ENCODE results near the gene LGR6. TPM values are rescaled to one million over a fixed set of nuclear protein-coding genes. Genes with fewer than 3 reads are reported as not detected.

Gene LGR6
- total and polyA plus RNA-seq, 10 of the 15 experiments (the other 5 are each of a cell fraction or from before 2014, with no cell fraction given), result not detected

- Histone ChIP-seq H4K20me1 (ENCODE audit: control insufficient read depth, insufficient read depth) (no peaks in the 10 kb centered on the region), H3K9ac (ENCODE audit: control insufficient read depth, insufficient read depth, low read length) (no peak overlapping the region), H2AFZ (ENCODE audit: control insufficient read depth, low read depth, low read length) (no peak overlapping the region), H3K4me2 (ENCODE audit: control insufficient read depth, insufficient read depth) (no peak overlapping the region), H3K79me2 (ENCODE audit: control insufficient read depth, insufficient read depth, low read length) (no peaks in the 10 kb centered on the region), H3K27ac (ENCODE audit: control insufficient read depth, insufficient read depth) (no peak overlapping the region), H3K36me3 (ENCODE audit: control insufficient read depth in 2 of 2, insufficient read depth in 2 of 2, low read length in 1 of 2) (no peaks in the 10 kb centered on the region), H3K27me3 (replicated peaks in 1 of 2; ENCODE audit: control insufficient read depth in 2 of 2, insufficient read depth in 2 of 2, low read length in 1 of 2) (peaks cover 0 to 3% of the 10 kb centered on the region in 2 experiments; a peak in 2 of 4 replicates), H3K9me3 (replicated peaks; ENCODE audit: control insufficient read depth, insufficient read depth, low read length) (no peaks in the 10 kb centered on the region), H3K4me3 (no peak overlapping the region), H3K4me1 (ENCODE audit: control insufficient read depth, insufficient read depth, low read length) (no peaks in the 10 kb centered on the region)
- WGBS (ENCODE audit: insufficient coverage, insufficient replicate concordance, low lambda C conversion rate, missing lambda C conversion rate), result 22% methylated on average over 8 of the region's 8 CpGs
- ChIA-PET POLR2A (interaction anchor here (1.6 kb wide), 1 partner anchor 32 kb away, joined by 4 read pairs; no protein-coding TSS in a partner anchor), RAD21 (ENCODE audit: unreplicated experiment) (interaction anchor here (1.9 to 2.1 kb wide), 2 partner anchors 25 to 32 kb away, joined by 8 to 10 read pairs; no protein-coding TSS in a partner anchor), SMC1A (ENCODE audit: uncharacterized antibody, unreplicated experiment) (interaction anchor here (1.3 to 1.7 kb wide), 3 partner anchors 30 to 130 kb away, joined by 3 read pairs; no protein-coding TSS in a partner anchor), CTCF (interaction anchor here (1.0 to 12.4 kb wide), 8 partner anchors 9 to 532 kb away, joined by 3 to 171 read pairs (median 6); partner anchors contain the start of gene PTPN7)
- FAIRE-seq, result no peak
- in situ Hi-C loops (cut with MboI) (loop anchor here (5.0 kb wide), 1 partner anchor 125 kb away; no protein-coding TSS in a partner anchor), intact Hi-C loops (cut with micrococcal nuclease; ENCODE audit: unreplicated experiment) (no loop called here)
- no peak for ATAC-seq
- BruUV-seq (replicated peaks), result no TSS peak
- TF ChIP-seq SUPT20H (IDR thresholded peaks at IDR 0.05; ENCODE audit: borderline replicate concordance, control insufficient read depth, low read depth, low read length) (no peak), CUX1 (IDR thresholded peaks at IDR 0.05; ENCODE audit: insufficient replicate concordance, low read depth, low read length) (no peak), CEBPB (IDR thresholded peaks at IDR 0.05; ENCODE audit: borderline replicate concordance in 1 of 2, low read depth in 2 of 2, low read length in 2 of 2) (no peak), RCOR1 (conservative IDR thresholded peaks at IDR 0.05; ENCODE audit: low read depth, low read length) (no peak), POLR2AphosphoS2 (IDR thresholded peaks at IDR 0.05; ENCODE audit: low read depth, low read length) (no peak), ZBTB11 (CRISPR knock-in tag; IDR thresholded peaks at IDR 0.05) (no peak), YBX1 (IDR thresholded peaks at IDR 0.05) (no peak)
- DNase-seq (ENCODE audit: low read depth, low spot score), result no peak
Measured at GRCh38 chr1:202187041-202187671, 6.4 kb upstream of the LGR6 start.
